WI38 (cell line): ENCODE measurements around the gene KLHL25.

Source experiments
- H3K4me3 ChIP-seq: 2 replicates; pipeline ENCODE4 v1.5.1; 2011; ENCODE audit warnings: low read depth, mild to moderate bottlenecking, control low read depth, low read length
- TF ChIP-seq, protein P1 (sequence below): IDR thresholded peaks from 2 replicates; pipeline ENCODE4 v1.5.1; 2012; ENCODE audit warnings: low read depth, mild to moderate bottlenecking, control low read depth, low read length

The KLHL25 gene

DNA sequence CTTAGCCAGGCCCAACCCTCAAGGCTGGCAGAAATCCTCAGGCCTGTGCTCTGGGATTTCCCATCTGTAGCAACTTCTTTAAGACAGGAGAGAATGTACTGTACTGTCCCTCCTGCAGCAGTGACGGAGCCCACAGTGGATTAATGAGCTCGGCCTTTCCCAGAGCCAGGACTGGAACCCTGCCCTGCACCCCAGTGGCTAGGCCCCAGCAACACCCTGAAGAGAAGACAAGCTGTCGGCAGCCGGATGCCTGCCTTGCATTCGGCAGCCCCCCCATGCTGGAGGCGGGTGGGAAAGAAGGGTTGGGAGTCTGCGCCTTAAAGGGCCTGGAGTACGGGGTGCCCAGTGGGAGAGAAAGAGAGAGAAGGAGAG is 32.0 kb downstream of the KLHL25 start:
- TF ChIP-seq, protein P1, sequence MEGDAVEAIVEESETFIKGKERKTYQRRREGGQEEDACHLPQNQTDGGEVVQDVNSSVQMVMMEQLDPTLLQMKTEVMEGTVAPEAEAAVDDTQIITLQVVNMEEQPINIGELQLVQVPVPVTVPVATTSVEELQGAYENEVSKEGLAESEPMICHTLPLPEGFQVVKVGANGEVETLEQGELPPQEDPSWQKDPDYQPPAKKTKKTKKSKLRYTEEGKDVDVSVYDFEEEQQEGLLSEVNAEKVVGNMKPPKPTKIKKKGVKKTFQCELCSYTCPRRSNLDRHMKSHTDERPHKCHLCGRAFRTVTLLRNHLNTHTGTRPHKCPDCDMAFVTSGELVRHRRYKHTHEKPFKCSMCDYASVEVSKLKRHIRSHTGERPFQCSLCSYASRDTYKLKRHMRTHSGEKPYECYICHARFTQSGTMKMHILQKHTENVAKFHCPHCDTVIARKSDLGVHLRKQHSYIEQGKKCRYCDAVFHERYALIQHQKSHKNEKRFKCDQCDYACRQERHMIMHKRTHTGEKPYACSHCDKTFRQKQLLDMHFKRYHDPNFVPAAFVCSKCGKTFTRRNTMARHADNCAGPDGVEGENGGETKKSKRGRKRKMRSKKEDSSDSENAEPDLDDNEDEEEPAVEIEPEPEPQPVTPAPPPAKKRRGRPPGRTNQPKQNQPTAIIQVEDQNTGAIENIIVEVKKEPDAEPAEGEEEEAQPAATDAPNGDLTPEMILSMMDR, result no peak
- no peak overlapping the region for H3K4me3 ChIP-seq

DNA sequence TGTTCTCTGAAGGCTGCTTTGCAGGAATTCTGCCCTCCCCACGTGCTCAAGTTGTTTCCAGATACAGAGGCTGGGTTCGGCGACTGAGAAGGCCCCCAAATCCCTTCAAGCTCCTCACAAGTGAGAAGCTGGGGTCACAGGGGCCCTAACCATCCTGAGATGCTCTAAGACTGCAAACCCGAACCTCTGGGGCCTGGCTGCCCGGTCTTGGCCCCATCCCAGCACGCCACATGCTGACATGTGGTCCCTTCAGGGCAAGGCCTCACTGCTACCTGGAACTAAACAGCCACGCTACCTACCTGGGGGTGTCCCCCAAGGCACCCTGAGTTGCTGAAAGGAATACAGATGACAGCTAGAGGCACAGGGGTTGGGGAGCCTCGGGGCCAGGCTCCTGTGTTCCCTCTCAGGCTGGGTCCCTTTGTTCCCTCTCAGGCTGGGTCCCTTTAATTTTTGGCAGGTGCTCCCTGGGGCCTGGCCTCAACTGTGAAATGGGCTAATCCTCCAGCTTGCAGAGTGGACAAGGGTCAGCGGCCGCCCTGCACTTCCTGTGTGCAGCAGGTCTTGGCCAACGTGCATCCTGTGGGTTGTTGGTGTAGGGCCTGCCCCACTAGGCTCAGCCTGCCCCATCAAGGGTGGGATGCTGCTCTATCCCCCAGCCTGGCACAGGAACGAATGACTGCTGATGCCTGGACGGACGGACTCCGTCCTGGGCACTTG is 32.5 kb downstream of the KLHL25 start:
- H3K4me3 ChIP-seq, result no peak overlapping the region
- TF ChIP-seq, protein P1, result no peak

DNA sequence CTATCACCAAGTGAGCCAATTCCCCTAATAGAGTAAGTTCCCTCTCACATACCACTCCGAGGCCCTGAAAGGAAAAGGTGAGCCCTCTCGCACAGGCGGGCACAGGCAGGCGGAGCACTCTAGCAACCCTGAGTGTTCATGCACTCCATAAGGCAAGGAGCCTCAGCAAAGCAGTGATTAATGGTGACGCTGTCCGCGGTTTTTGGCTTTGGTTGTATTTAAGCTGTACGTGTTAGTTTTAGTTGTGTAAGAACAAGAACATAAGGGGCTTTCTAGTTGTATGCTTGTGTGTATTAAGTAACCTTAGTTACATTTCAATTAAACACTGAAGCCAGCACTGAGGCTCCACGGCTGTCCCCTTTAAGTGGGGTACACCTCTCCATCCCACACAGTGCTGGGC is 33.1 kb downstream of the KLHL25 start:
- H3K4me3 ChIP-seq, result no peak overlapping the region
- TF ChIP-seq, protein P1, result no peak

DNA sequence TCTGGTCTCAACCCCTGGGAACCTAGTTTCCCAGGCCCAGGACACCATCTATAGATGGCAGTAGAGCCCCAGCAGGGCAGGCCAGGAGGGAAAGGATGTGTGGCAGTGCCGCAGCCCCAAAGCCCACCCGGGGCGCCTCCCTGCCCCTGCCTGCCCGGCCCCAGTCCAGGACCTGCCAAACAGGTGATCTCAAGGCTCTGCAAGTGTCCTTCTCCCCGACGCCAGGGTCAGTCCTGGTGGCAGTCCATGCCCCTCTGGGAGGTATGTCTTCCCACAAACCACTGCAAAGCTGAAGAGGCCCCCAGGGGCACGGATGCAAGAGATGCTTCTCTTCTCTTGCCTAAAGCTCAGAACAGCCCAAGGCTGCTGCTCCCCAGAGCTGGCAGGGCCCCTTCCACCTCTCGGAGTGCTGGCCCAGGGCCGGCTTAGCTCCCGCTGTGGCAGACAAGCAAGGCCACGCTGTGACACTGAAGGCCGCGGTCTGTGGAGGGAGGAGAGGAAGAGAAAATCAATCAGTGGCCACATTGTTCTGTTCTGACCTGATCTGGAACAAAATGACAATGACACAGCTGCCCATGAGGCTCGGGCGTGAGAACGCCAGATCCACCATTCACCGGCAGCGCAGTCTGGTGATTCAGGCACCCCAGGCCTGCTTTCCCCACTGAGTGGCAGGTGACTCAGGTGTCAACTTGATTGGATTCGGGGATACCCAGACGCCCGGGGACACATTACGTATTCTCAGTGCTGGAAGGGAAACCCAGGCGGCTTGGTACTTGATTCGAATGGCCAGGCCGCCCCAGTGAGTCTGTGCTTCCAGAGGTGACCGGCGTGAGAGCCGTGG is 34.0 kb downstream of the KLHL25 start:
- TF ChIP-seq, protein P1, result no peak
- H3K4me3 ChIP-seq, result no peak overlapping the region

DNA sequence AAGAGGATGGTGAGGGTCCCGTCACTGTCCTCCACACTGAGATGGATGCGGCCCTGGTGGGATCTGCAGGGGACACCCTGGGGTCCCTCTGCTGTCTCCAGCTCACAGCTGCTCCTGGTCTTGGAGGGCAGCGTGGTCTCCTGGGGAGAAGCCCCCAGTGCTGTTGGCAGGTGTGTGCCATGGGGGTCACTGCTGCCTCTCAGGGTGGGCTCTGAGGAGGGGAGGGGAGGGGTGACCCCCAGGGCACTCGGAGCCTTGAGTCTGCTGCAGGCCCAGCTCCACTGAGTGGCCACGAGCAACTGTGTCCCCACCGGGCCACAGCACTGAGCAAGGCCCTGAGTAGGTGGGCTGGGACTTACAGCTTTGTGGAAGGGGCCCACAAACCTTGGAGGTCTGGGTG is 34.7 kb downstream of the KLHL25 start:
- no peak overlapping the region for H3K4me3 ChIP-seq
- TF ChIP-seq, protein P1, result no peak

DNA sequence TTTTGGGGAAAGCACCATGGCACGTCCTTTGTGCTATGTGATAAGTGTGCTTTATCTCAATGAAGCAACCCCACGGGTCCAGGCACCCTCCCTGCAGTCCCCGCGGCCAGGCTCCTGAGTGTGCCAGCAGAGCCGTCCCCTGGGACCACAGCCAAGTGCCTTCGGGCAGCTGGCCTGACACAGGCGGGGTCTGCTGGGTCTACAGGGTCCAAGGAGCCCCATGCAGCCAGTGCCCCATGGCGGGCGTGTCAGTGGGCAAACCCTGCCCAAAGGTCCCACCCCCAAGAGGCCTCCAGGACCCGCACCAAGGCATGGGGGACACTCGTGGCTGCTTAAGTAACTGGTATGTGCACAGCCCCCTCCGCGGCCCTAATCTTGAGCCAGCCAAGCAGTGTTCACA is 35.3 kb downstream of the KLHL25 start:
- TF ChIP-seq, protein P1, result no peak
- H3K4me3 ChIP-seq, result no peak overlapping the region

DNA sequence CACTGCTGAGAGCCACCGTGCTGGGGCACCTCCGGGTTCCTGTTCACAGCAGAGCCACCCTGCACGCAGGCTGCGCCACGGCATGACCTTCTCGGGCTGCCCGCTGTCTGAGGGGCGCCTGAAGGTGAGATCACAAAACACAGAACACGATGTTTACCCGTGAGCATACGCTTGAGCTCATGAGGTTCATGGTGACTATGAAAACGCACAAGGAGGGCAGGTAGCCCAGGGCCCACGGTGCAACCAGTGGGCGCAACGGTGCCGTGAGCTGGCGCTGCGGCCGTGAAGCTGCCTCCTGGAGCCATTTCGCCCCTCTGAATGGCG is 36.1 kb downstream of the KLHL25 start:
- H3K4me3 ChIP-seq, result no peak overlapping the region
- TF ChIP-seq, protein P1, result no peak
